ENCODE data around the gene KIAA0825.
"Not testable (repeated sequence)": the region's sequence is repeated elsewhere in the genome, so short reads cannot be mapped to it uniquely, and the experiment has no call there.

Gene KIAA0825

GRCh38 chr5:94157704-94158539 lies 460.5 kb downstream of the KIAA0825 start:
- DNase-seq: no peak

DNA sequence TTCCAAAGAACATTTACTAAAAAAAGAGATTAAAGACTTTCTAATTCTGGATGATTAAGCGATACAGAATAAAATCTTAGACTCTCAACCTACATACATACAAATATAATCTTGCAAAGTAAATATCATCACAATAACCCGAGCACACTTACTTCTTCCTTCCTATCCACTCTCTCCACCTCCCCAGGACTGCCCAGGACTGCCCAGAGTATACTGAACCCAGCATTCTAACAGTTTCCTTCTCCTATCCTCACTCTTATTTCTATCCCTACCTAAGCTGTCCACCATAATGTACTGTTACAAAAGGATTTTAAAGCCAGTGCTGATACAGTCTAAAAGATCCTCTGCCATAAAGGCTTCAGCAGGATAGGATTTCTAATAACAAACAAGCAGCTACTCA lies 463.7 kb downstream of the KIAA0825 start:
- no peak for DNase-seq

GRCh38 chr5:94153736-94154450 lies 464.5 kb downstream of the KIAA0825 start:
- no peak for DNase-seq

GRCh38 chr5:94143621-94144020 lies 474.8 kb downstream of the KIAA0825 start:
- DNase-seq: not testable (repeated sequence)

GRCh38 chr5:94140300-94140699 lies 478.1 kb downstream of the KIAA0825 start:
- no peak for DNase-seq

DNA sequence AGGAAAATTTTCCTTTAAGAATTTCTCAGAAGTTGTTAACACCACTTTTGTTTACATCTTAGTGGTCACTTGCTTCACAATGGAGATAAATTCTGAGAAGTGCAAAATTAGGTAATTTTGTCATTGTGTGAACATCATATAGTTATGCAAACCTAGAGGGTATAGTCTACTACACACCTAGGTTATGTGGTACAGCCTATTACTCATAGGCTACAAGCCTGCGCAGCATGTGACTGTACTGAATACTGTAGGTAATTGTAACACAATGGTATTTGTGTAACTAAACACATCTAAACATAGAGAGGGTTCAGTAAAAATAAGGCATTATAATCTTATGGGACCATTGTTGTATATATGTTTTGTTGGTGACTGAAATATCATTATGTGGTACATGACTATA lies 488.3 kb downstream of the KIAA0825 start:
- DNase-seq: no peak

DNA sequence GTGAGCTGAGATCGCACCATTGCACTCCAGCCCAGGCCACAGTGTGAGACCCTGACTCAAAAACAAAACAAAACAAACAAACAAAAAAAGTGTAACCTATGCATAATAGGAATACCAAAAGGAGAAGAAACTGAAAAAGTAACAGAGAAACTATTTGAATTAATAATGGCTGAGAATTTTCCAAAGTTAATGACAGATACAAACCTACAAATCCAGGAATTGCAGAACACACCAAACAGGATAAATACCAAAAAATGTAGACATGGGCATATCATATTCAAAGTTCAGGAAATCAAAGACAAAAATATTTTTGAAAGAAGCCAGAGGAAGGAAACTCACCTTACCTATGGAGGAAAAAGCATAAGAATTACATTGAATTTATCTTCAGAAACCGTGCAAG lies 493.3 kb downstream of the KIAA0825 start:
- DNase-seq: no peak

DNA sequence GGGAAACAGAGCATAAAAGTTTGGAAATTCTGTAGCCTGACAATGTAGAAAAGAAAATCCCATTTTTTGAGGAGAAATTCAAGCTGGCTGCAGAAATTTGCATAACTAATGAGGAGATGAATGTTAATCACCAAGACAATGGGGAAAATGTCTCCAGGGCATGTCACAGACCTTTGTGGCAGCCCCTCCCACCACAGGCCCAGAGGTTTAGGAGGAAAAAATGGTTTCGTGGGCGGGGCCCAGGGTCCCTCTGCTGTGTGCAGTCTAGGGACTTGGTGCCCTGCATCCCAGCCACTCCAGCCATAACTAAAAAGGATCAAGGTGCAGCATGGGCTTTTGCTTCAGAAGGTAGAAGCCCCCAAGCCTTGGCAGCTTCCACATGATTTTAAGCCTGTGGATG lies 502.1 kb downstream of the KIAA0825 start:
- DNase-seq: not testable (repeated sequence)

- DNase-seq: no peak
Measured at GRCh38 chr5:94113087-94113486, 505.3 kb downstream of the KIAA0825 start.

- peak; percentile 95 for DNase-seq
Measured at GRCh38 chr5:94111209-94112004, 507.0 kb downstream of the KIAA0825 start.

DNA sequence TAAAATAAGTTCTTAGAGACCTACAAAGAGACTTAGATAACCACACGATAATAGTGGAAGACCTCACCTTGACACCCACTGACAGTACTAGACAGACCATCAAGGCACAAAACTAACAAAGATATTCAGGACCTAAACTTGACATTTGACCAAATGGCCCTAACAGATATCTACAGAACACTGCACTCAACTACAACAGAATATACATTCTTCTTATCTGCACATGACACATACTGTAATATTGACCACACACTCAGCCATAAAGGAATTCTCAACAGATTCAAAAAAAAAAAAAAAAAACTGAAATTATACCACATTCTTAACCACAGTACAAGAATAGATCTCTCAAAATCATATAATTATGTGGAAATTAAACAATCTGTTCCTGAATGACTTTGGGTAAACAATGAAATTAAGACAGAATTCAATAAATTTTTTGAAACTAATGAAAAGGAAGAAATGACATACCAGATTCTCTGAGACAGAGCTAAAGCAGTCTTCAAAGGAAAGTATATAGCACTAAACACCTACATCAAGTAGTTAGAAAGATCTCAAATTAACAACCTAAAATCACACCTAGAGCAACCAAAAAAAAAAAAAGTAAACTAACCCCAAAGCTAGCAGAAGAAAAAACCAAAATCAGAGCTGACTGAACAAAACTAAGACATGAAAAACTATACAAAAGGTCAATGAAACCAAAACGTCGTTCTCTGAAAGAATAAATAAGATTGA lies 514.7 kb downstream of the KIAA0825 start:
- DNase-seq: no peak
